K562 (cell line): ENCODE measurements around the gene PDZD8.

Experiments used
- ELF1 ChIP-seq: fragments of 200-800 bp; sonication (Bioruptor generic); IDR thresholded peaks from 2 replicates; pipeline ENCODE4 v1.6.1; 2016; ENCODE audit warnings: missing genetic modification characterization, missing compliant biosample characterization
- POLR2AphosphoS5 ChIP-seq: IDR thresholded peaks from 2 replicates; pipeline ENCODE4 v1.6.1; 2011; ENCODE audit warnings: mild to moderate bottlenecking, low read depth, low read length, moderate library complexity; ENCODE audit not compliant: control insufficient read depth, insufficient read depth
- RAD21 ChIP-seq, 2 experiments: fragments of 250-450 bp in 1 of 2; fragments of 450-650 bp in 1 of 2; sonication (Bioruptor Pico) in 1 of 2; formaldehyde crosslinking in 1 of 2; IDR thresholded peaks in 1 of 2; conservative IDR thresholded peaks in 1 of 2; 2 replicates each; pipeline versions ENCODE4 v1.4.0 to v1.8.0; 2020 to 2022; ENCODE audit warnings: mild to moderate bottlenecking in 2 of 2, moderate library complexity in 1 of 2
- SETDB1 ChIP-seq: IDR thresholded peaks from one replicate; pipeline ENCODE4 v1.6.1; 2012; ENCODE audit warnings: low read length, control low read depth, inconsistent platforms
- ZNF140 ChIP-seq: fragments of 250-450 bp; sonication (Bioruptor Pico); IDR thresholded peaks from 2 replicates; pipeline ENCODE4 v1.8.0; 2021; ENCODE audit warnings: moderate library complexity, mild to moderate bottlenecking, inconsistent platforms
- ZNF184 ChIP-seq: sonication (generic); formaldehyde crosslinking; IDR thresholded peaks from 2 replicates; pipeline ENCODE4 v1.5.0; 2020; ENCODE audit warnings: missing genetic modification reagents
- TF ChIP-seq, protein P1 (sequence below), 3 experiments: IDR thresholded peaks in 2 of 3; conservative IDR thresholded peaks in 1 of 3; 2 replicates each; pipeline ENCODE4 v1.5.1; 2011 to 2012; ENCODE audit warnings: low read length in 3 of 3, mild to moderate bottlenecking in 3 of 3, control low read depth in 2 of 3, improper control_type of control experiment in 1 of 3, inconsistent platforms in 1 of 3, low read depth in 1 of 3, mixed read lengths in 1 of 3, moderate library complexity in 1 of 3; ENCODE audit not compliant: insufficient read depth in 2 of 3

GRCh38 chr10:117250411-117250810 lies 124.8 kb downstream of the PDZD8 start:
- TF ChIP-seq POLR2AphosphoS5 = no peak
- TF ChIP-seq SETDB1 = no peak
- TF ChIP-seq, protein P1, sequence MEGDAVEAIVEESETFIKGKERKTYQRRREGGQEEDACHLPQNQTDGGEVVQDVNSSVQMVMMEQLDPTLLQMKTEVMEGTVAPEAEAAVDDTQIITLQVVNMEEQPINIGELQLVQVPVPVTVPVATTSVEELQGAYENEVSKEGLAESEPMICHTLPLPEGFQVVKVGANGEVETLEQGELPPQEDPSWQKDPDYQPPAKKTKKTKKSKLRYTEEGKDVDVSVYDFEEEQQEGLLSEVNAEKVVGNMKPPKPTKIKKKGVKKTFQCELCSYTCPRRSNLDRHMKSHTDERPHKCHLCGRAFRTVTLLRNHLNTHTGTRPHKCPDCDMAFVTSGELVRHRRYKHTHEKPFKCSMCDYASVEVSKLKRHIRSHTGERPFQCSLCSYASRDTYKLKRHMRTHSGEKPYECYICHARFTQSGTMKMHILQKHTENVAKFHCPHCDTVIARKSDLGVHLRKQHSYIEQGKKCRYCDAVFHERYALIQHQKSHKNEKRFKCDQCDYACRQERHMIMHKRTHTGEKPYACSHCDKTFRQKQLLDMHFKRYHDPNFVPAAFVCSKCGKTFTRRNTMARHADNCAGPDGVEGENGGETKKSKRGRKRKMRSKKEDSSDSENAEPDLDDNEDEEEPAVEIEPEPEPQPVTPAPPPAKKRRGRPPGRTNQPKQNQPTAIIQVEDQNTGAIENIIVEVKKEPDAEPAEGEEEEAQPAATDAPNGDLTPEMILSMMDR (IDR thresholded peaks at IDR 0.05 in 2 of 3, conservative IDR thresholded peaks at IDR 0.05 in 1 of 3; ENCODE audit: insufficient read depth in 2 of 3, low read depth in 1 of 3, low read length in 3 of 3) = no peak
- TF ChIP-seq RAD21 (CRISPR knock-in tag; conservative IDR thresholded peaks at IDR 0.05 in 1 of 2, IDR thresholded peaks at IDR 0.05 in 1 of 2) = no peak
- TF ChIP-seq ZNF140 (CRISPR knock-in tag) = no peak
- TF ChIP-seq ZNF184 = no peak
- TF ChIP-seq ELF1 (tag) = no peak
